Loucy (cell line): ENCODE results near the gene CAMK1D.
A peak's percentile ranks its signal among the peaks of the same experiment; 100 is the strongest.

ENCODE experiments used
- H2AFZ ChIP-seq: fragments of 200-600 bp; sonication (generic); 2 replicates; pipeline ENCODE4 v1.6.0; 2016; ENCODE audit warnings: antibody characterized with exemption, mild to moderate bottlenecking, low read length, moderate library complexity
- H3F3A ChIP-seq: fragments of 200-600 bp; 2 replicates; pipeline ENCODE4 v1.6.0; 2016; ENCODE audit warnings: antibody characterized with exemption, low read depth, mild to moderate bottlenecking
- H3K27me3 ChIP-seq: fragments of 200-600 bp; sonication (generic); 2 replicates; pipeline ENCODE4 v1.6.1; 2014; ENCODE audit warnings: low read length, mild to moderate bottlenecking; ENCODE audit not compliant: insufficient read depth, poor library complexity, severe bottlenecking
- H3K36me3 ChIP-seq: fragments of 200-600 bp; sonication (generic); 2 replicates; pipeline ENCODE4 v1.6.1; 2016; ENCODE audit warnings: low read length; ENCODE audit not compliant: insufficient read depth
- H3K4me1 ChIP-seq: fragments of 200-600 bp; sonication (generic); 2 replicates; pipeline ENCODE4 v1.5.1; 2014; ENCODE audit warnings: low read length, mild to moderate bottlenecking; ENCODE audit not compliant: insufficient read depth, poor library complexity, severe bottlenecking
- H3K4me2 ChIP-seq: fragments of 200-600 bp; sonication (generic); 2 replicates; pipeline ENCODE4 v1.6.0; 2014; ENCODE audit warnings: antibody characterized with exemption, low read length, low read depth, mild to moderate bottlenecking; ENCODE audit not compliant: poor library complexity, severe bottlenecking
- H3K4me3 ChIP-seq: fragments of 200-600 bp; sonication (generic); 2 replicates; pipeline ENCODE4 v1.5.1; 2014; ENCODE audit warnings: low read length, mild to moderate bottlenecking, mixed read lengths; ENCODE audit not compliant: poor library complexity, severe bottlenecking
- H3K79me2 ChIP-seq: fragments of 200-600 bp; sonication (generic); 2 replicates; pipeline ENCODE4 v1.6.1; 2014; ENCODE audit warnings: low read length; ENCODE audit not compliant: insufficient read depth
- H3K9ac ChIP-seq: fragments of 200-600 bp; sonication (generic); 2 replicates; pipeline ENCODE4 v1.6.0; 2014; ENCODE audit warnings: mild to moderate bottlenecking, low read depth, low read length, moderate library complexity; ENCODE audit not compliant: poor library complexity, severe bottlenecking
- H3K9me2 ChIP-seq: fragments of 200-600 bp; sonication (generic); replicated peaks from 2 replicates; pipeline ENCODE4 v1.6.1; 2016; ENCODE audit warnings: low read depth, low read length, mixed read lengths
- H3K9me3 ChIP-seq: fragments of 200-600 bp; sonication (generic); 2 replicates; pipeline ENCODE4 v1.6.1; 2014; ENCODE audit warnings: mild to moderate bottlenecking, antibody characterized with exemption, low read length, low read depth; ENCODE audit not compliant: insufficient read depth
- H4K20me1 ChIP-seq: fragments of 200-600 bp; sonication (generic); 2 replicates; pipeline ENCODE4 v1.6.0; 2014; ENCODE audit warnings: antibody characterized with exemption, low read length, mild to moderate bottlenecking; ENCODE audit not compliant: insufficient read depth, poor library complexity, severe bottlenecking
- CTCF ChIP-seq: fragments of 200-600 bp; sonication (generic); conservative IDR thresholded peaks from 2 replicates; pipeline ENCODE4 v1.5.1; 2014; ENCODE audit warnings: mild to moderate bottlenecking, antibody characterized with exemption, low read length
- EZH2phosphoT487 ChIP-seq: fragments of 200-600 bp; IDR thresholded peaks from 2 replicates; pipeline ENCODE4 v1.6.1; 2018; ENCODE audit warnings: antibody characterized with exemption, mild to moderate bottlenecking, moderate library complexity, borderline replicate concordance

Gene CAMK1D

GRCh38 chr10:12605580-12606405 lies 256.4 kb downstream of the CAMK1D start:
- TF ChIP-seq EZH2phosphoT487, result no peak
- no peak for TF ChIP-seq CTCF
- no peaks in the 10 kb centered on the region for H4K20me1 ChIP-seq
- no peak overlapping the region for H3K9ac ChIP-seq
- H3K4me1 ChIP-seq, result no peaks in the 10 kb centered on the region
- no peaks in the 10 kb centered on the region for H3F3A ChIP-seq
- H2AFZ ChIP-seq, result no peak overlapping the region
- H3K79me2 ChIP-seq, result no peaks in the 10 kb centered on the region
- no peak overlapping the region for H3K4me3 ChIP-seq
- no peaks in the 10 kb centered on the region for H3K9me3 ChIP-seq
- H3K36me3 ChIP-seq, result no peaks in the 10 kb centered on the region
- peak overlapping the region; percentile 11 for H3K4me2 ChIP-seq
- no peaks in the 10 kb centered on the region for H3K9me2 ChIP-seq
- no peaks in the 10 kb centered on the region for H3K27me3 ChIP-seq

GRCh38 chr10:12606461-12606860 lies 257.1 kb downstream of the CAMK1D start:
- H2AFZ ChIP-seq, result no peak overlapping the region
- H3K9ac ChIP-seq, result no peak overlapping the region
- H4K20me1 ChIP-seq, result no peaks in the 10 kb centered on the region
- H3K79me2 ChIP-seq, result no peaks in the 10 kb centered on the region
- no peak overlapping the region for H3K4me3 ChIP-seq
- H3K4me2 ChIP-seq, result no peak overlapping the region
- no peaks in the 10 kb centered on the region for H3K36me3 ChIP-seq
- no peaks in the 10 kb centered on the region for H3K9me2 ChIP-seq
- no peaks in the 10 kb centered on the region for H3K27me3 ChIP-seq
- H3K9me3 ChIP-seq, result no peaks in the 10 kb centered on the region
- TF ChIP-seq CTCF, result no peak
- TF ChIP-seq EZH2phosphoT487, result no peak
- H3F3A ChIP-seq, result no peaks in the 10 kb centered on the region
- H3K4me1 ChIP-seq, result no peaks in the 10 kb centered on the region

- Histone ChIP-seq H2AFZ (no peak overlapping the region), H3K9ac (no peak overlapping the region), H3F3A (no peaks in the 10 kb centered on the region), H3K9me2 (no peaks in the 10 kb centered on the region), H3K79me2 (no peaks in the 10 kb centered on the region), H3K4me3 (no peak overlapping the region), H3K36me3 (no peaks in the 10 kb centered on the region), H3K27me3 (no peaks in the 10 kb centered on the region), H4K20me1 (no peaks in the 10 kb centered on the region), H3K9me3 (no peaks in the 10 kb centered on the region), H3K4me1 (no peaks in the 10 kb centered on the region), H3K4me2 (no peak overlapping the region)
- TF ChIP-seq EZH2phosphoT487 (no peak), CTCF (no peak)
Measured at GRCh38 chr10:12608761-12609160, 259.4 kb downstream of the CAMK1D start.
